H1 (cell line): ENCODE data around the gene MLC1. TPM values are rescaled to one million over a fixed set of nuclear protein-coding genes. Genes with fewer than 3 reads are reported as not detected.

Experiments used
- CTCF ChIA-PET: fragments of 300-600 bp; sonication (Branson Sonifier 250); formaldehyde crosslinking; loops from one replicate; lab custom pipeline; 2021; ENCODE audit not compliant: partially characterized antibody; lab: Charles Lee
- POLR2A ChIA-PET: fragments of 300-600 bp; sonication (Branson Sonifier 250); formaldehyde crosslinking; loops from one replicate; lab custom pipeline; 2021; ENCODE audit warnings: inconsistent platforms; ENCODE audit not compliant: partially characterized antibody; lab: Charles Lee
- DNase-seq, 2 experiments: peaks; one replicate each; pipeline versions ENCODE4 v3.0.0 to v3.0.0-alpha.2; 2010 to 2022; ENCODE audit warnings: low spot score in 2 of 2, low read depth in 1 of 2, mixed read lengths in 1 of 2
- FAIRE-seq: peaks from 2 replicates; lab custom pipeline; 2011; peaks lifted over from hg19 to GRCh38; lab: Jason Lieb, UNC
- H2AFZ ChIP-seq: 2 replicates; pipeline ENCODE4 v1.8.1; 2012; ENCODE audit warnings: low read length, inconsistent platforms
- H2AK5ac ChIP-seq: 2 replicates; pipeline ENCODE4 v1.6.1; 2013; ENCODE audit warnings: low read depth, low read length
- H2BK120ac ChIP-seq: replicated peaks from 2 replicates; pipeline ENCODE3; 2013; ENCODE audit warnings: low read depth, low read length, inconsistent platforms
- H2BK12ac ChIP-seq: 2 replicates; pipeline ENCODE4 v1.6.1; 2013; ENCODE audit warnings: low read depth, low read length
- H2BK15ac ChIP-seq: 2 replicates; pipeline ENCODE4 v1.6.1; 2013; ENCODE audit warnings: low read length
- H2BK20ac ChIP-seq: 2 replicates; pipeline ENCODE4 v1.6.1; 2013; ENCODE audit warnings: low read length
- H2BK5ac ChIP-seq: 2 replicates; pipeline ENCODE4 v1.6.1; 2013; ENCODE audit warnings: low read depth, low read length
- H3K14ac ChIP-seq: 2 replicates; pipeline ENCODE4 v1.6.1; 2013; ENCODE audit warnings: inconsistent platforms; ENCODE audit not compliant: insufficient read length
- H3K18ac ChIP-seq: 2 replicates; pipeline ENCODE4 v1.6.1; 2013; ENCODE audit warnings: low read length; ENCODE audit errors: extremely low read depth
- H3K23ac ChIP-seq: 2 replicates; pipeline ENCODE4 v1.6.1; 2013; ENCODE audit warnings: inconsistent platforms; ENCODE audit not compliant: insufficient read length
- H3K23me2 ChIP-seq: 2 replicates; pipeline ENCODE4 v1.6.1; 2013; ENCODE audit warnings: low read depth, low read length
- H3K27ac ChIP-seq: 2 replicates; pipeline ENCODE4 v1.6.1; 2011; ENCODE audit warnings: low read depth, low read length, inconsistent platforms
- H3K27me3 ChIP-seq, 4 experiments: replicated peaks in 1 of 4; 1 replicate in 1 of 4; 2 replicates in 3 of 4; pipeline versions ENCODE4 v1.6.1 to v1.8.1; 2011 to 2013; ENCODE audit warnings: low read length in 3 of 4, mild to moderate bottlenecking in 3 of 4, inconsistent platforms in 2 of 4, mixed read lengths in 2 of 4, moderate library complexity in 1 of 4; ENCODE audit not compliant: control insufficient read depth in 3 of 4, insufficient read depth in 3 of 4; ENCODE audit errors: extremely low read depth in 1 of 4
- H3K36me3 ChIP-seq, 4 experiments: 2 replicates each; pipeline versions ENCODE4 v1.6.1 to v1.8.1; 2011 to 2013; ENCODE audit warnings: mild to moderate bottlenecking in 4 of 4, low read length in 3 of 4, moderate library complexity in 2 of 4, control low read depth in 1 of 4, inconsistent platforms in 1 of 4; ENCODE audit not compliant: insufficient read depth in 4 of 4, control insufficient read depth in 2 of 4
- H3K4ac ChIP-seq: replicated peaks from 2 replicates; pipeline ENCODE3; 2013; ENCODE audit warnings: low read length, low read depth, mixed read lengths, inconsistent platforms; ENCODE audit not compliant: insufficient read length
- H3K4me1 ChIP-seq, 4 experiments: replicated peaks in 1 of 4; 1 replicate in 1 of 4; 2 replicates in 3 of 4; pipeline versions ENCODE4 v1.6.1 to v1.8.1; 2011 to 2013; ENCODE audit warnings: low read length in 3 of 4, inconsistent platforms in 2 of 4, mixed read lengths in 1 of 4; ENCODE audit not compliant: insufficient read depth in 4 of 4, control insufficient read depth in 3 of 4
- H3K4me2 ChIP-seq, 2 experiments: 2 replicates each; pipeline versions ENCODE4 v1.6.1 to v1.8.1; 2011 to 2013; ENCODE audit warnings: low read depth in 2 of 2, low read length in 2 of 2, control low read depth in 1 of 2, inconsistent platforms in 1 of 2, mild to moderate bottlenecking in 1 of 2; ENCODE audit not compliant: insufficient read depth in 1 of 2
- H3K4me3 ChIP-seq, 4 experiments: fragments of 200-600, 300-600 bp in 1 of 4; sonication (generic), shearing (Covaris generic), sonication (Bioruptor Twin) in 1 of 4; 2 replicates each; pipeline versions ENCODE4 v1.5.1 to v1.8.1; 2011 to 2016; ENCODE audit warnings: low read length in 4 of 4, low read depth in 3 of 4, control low read depth in 2 of 4, inconsistent platforms in 2 of 4, mild to moderate bottlenecking in 2 of 4, mixed read lengths in 1 of 4, moderate library complexity in 1 of 4; ENCODE audit not compliant: insufficient read depth in 2 of 4; ENCODE audit errors: extremely low read depth in 1 of 4
- H3K56ac ChIP-seq: replicated peaks from 2 replicates; pipeline ENCODE3; 2013; ENCODE audit warnings: low read depth, mild to moderate bottlenecking, mixed read lengths, low read length, inconsistent platforms; ENCODE audit not compliant: insufficient read length
- H3K79me1 ChIP-seq: 2 replicates; pipeline ENCODE4 v1.6.1; 2013; ENCODE audit warnings: low read depth, low read length, control low read depth
- H3K79me2 ChIP-seq, 2 experiments: 2 replicates each; pipeline versions ENCODE4 v1.6.1 to v1.8.1; 2012 to 2013; ENCODE audit warnings: low read length in 2 of 2, mild to moderate bottlenecking in 2 of 2, inconsistent platforms in 1 of 2; ENCODE audit not compliant: insufficient read depth in 2 of 2, control insufficient read depth in 1 of 2
- H3K9ac ChIP-seq, 4 experiments: replicated peaks in 1 of 4; 1 replicate in 1 of 4; 2 replicates in 3 of 4; pipeline versions ENCODE4 v1.6.1 to v1.8.1; 2011 to 2013; ENCODE audit warnings: low read depth in 3 of 4, low read length in 3 of 4, control low read depth in 2 of 4, mild to moderate bottlenecking in 2 of 4, moderate library complexity in 2 of 4, inconsistent platforms in 1 of 4; ENCODE audit errors: extremely low read depth in 1 of 4
- H3K9me3 ChIP-seq, 2 experiments: 2 replicates each; pipeline versions ENCODE4 v1.6.1 to v1.8.1; 2012 to 2013; ENCODE audit warnings: mild to moderate bottlenecking in 2 of 2, moderate library complexity in 2 of 2, control low read depth in 1 of 2, inconsistent platforms in 1 of 2, low read depth in 1 of 2, low read length in 1 of 2, mixed read lengths in 1 of 2; ENCODE audit not compliant: insufficient read depth in 2 of 2
- H4K20me1 ChIP-seq, 2 experiments: replicated peaks in 1 of 2; 2 replicates each; pipeline versions ENCODE3 to v1.8.1; 2011 to 2013; ENCODE audit warnings: inconsistent platforms in 2 of 2, low read length in 2 of 2, mild to moderate bottlenecking in 1 of 2; ENCODE audit not compliant: insufficient read depth in 2 of 2, control insufficient read depth in 1 of 2
- H4K5ac ChIP-seq: 2 replicates; pipeline ENCODE4 v1.6.1; 2013; ENCODE audit warnings: low read length, low read depth, mixed read lengths, inconsistent platforms; ENCODE audit not compliant: insufficient read length
- H4K8ac ChIP-seq: 2 replicates; pipeline ENCODE4 v1.8.0; 2013; ENCODE audit warnings: mild to moderate bottlenecking, moderate library complexity, low read length, inconsistent platforms; ENCODE audit not compliant: insufficient read depth; ENCODE audit errors: extremely low read depth
- H4K91ac ChIP-seq: replicated peaks from 2 replicates; pipeline ENCODE3; 2013; ENCODE audit warnings: low read length, mixed read lengths, inconsistent platforms; ENCODE audit not compliant: insufficient read length
- CHD1 ChIP-seq: IDR thresholded peaks from 2 replicates; pipeline ENCODE4 v1.6.1; 2012; ENCODE audit warnings: low read depth, low read length, improper control_type of control experiment
- CHD2 ChIP-seq: IDR thresholded peaks from 2 replicates; pipeline ENCODE4 v1.6.1; 2012; ENCODE audit warnings: low read length, improper control_type of control experiment
- CREB1 ChIP-seq: IDR thresholded peaks from 2 replicates; pipeline ENCODE4 v1.6.1; 2012; ENCODE audit warnings: inconsistent platforms
- EZH2 ChIP-seq: fragments of 200-600 bp; sonication (generic); IDR thresholded peaks from 2 replicates; pipeline ENCODE4 v1.7.1; 2012; ENCODE audit warnings: low read depth, mild to moderate bottlenecking, moderate library complexity, low read length, inconsistent platforms; ENCODE audit not compliant: severe bottlenecking
- FOSL1 ChIP-seq: IDR thresholded peaks from 2 replicates; pipeline ENCODE4 v1.6.1; 2011; ENCODE audit warnings: mild to moderate bottlenecking, low read depth, low read length, moderate library complexity; ENCODE audit not compliant: insufficient read depth
- GTF2F1 ChIP-seq: IDR thresholded peaks from 2 replicates; pipeline ENCODE4 v1.6.1; 2012; ENCODE audit warnings: low read depth, low read length, improper control_type of control experiment, borderline replicate concordance
- MAFK ChIP-seq: IDR thresholded peaks from 2 replicates; pipeline ENCODE4 v1.6.1; 2012; ENCODE audit warnings: low read depth, mild to moderate bottlenecking, improper control_type of control experiment, low read length
- NRF1 ChIP-seq: IDR thresholded peaks from 2 replicates; pipeline ENCODE4 v1.6.1; 2011; ENCODE audit warnings: mild to moderate bottlenecking, low read depth, low read length, improper control_type of control experiment
- SAP30 ChIP-seq: fragments of 300-600 bp; sonication (generic); IDR thresholded peaks from 2 replicates; pipeline ENCODE4 v1.7.1; 2012; ENCODE audit warnings: low read length, moderate library complexity, mild to moderate bottlenecking, inconsistent platforms; ENCODE audit not compliant: insufficient read depth, insufficient replicate concordance
- SIRT6 ChIP-seq: IDR thresholded peaks from one replicate; pipeline ENCODE4 v1.7.1; 2012; ENCODE audit warnings: low read length, inconsistent platforms
- WGBS, 2 experiments: shearing (Covaris generic) in 1 of 2; methylation state at CpG; one replicate each; pipeline versions ENCODE4 v1.1.6 to v1.1.7; 2013 to 2015; ENCODE audit warnings: low lambda C conversion rate in 2 of 2, mixed read lengths in 2 of 2, inconsistent platforms in 1 of 2, low coverage in 1 of 2, missing lambda C conversion rate in 1 of 2; ENCODE audit not compliant: insufficient replicate concordance in 2 of 2, insufficient coverage in 1 of 2, insufficient read length in 1 of 2; ENCODE audit errors: extremely low coverage in 1 of 2, missing lambda C conversion rate in 1 of 2; 5-methylcytosine and 5-hydroxymethylcytosine counted together
- polyA plus RNA-seq, 7 experiments: library from polyadenylated mRNA; depleted of rRNA in 3 of 7; stranded (reverse) in 5 of 7; unstranded in 2 of 7; fragments of >200 nt in 5 of 7; fragments of 200-250 nt in 2 of 7; gene quantifications; 1 replicate in 5 of 7; 2 replicates in 1 of 7; 4 replicates in 1 of 7; pipeline versions ENCODE4 v1.2.1 to v1.2.3, GENCODE V29; 2011 to 2013; ENCODE audit warnings: missing spikeins in 2 of 7, mixed read lengths in 2 of 7
- total RNA-seq: library from RNA; stranded (reverse); fragmentation: NEBNext Ultra II Directional; extraction: Animal tissue kit (Norgen Biotek cat#: 25700); gene quantifications from 2 replicates; pipeline ENCODE4 v1.2.1, GENCODE V29; 2021
- TF ChIP-seq, protein P1 (sequence below): IDR thresholded peaks from 2 replicates; pipeline ENCODE4 v1.6.1; 2012; ENCODE audit warnings: inconsistent platforms

MLC1 gene
- total and polyA plus RNA-seq, 2 of the 8 experiments (the other 6 are each of a cell fraction or from before 2014, with no cell fraction given): 0.20 TPM; not detected in 1

DNA sequence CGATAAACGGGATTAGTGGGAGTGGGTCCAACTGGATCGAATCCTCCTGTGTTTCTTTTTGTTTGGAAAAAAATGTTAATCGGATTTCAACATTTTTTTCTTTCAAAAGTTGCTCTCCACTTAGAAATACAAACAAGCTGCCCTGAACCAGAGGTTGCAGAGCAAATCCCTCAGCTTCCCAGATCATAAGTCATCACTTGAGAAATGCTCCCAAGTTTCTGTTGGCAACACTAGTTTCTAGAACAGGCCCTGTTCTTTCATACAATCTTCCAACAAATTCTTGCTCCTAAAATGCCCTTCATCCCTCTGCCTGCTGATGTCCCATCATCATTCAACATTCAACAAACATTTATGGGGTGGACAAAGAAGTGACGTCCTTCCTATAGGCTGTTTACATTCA lies 1.3 kb upstream of the MLC1 start:
- H4K20me1 ChIP-seq: no peaks in the 10 kb centered on the region
- H2BK12ac ChIP-seq: no peak overlapping the region
- H3K27ac ChIP-seq: no peak overlapping the region
- no peak overlapping the region for H3K23ac ChIP-seq
- H4K5ac ChIP-seq: no peak overlapping the region
- peaks cover 0 to 14% (median 7%) of the 10 kb centered on the region in 4 experiments; a peak in 5 of 7 replicates for H3K4me1 ChIP-seq
- no peaks in the 10 kb centered on the region for H3K79me2 ChIP-seq
- ChIA-PET CTCF (no interaction called here), POLR2A (no interaction called here)
- H3K27me3 ChIP-seq: no peaks in the 10 kb centered on the region; a peak in 2 of 7 replicates
- no peak overlapping the region for H4K8ac ChIP-seq
- no peak overlapping the region for H2AK5ac ChIP-seq
- H2BK15ac ChIP-seq: no peak overlapping the region
- WGBS, 2 experiments: 87% methylated on average over 5 of the region's 5 CpGs; no CpG with 5 or more reads in 1 of the 2 experiments
- H3K4me2 ChIP-seq: no peak overlapping the region
- no peak for DNase-seq
- no peaks in the 10 kb centered on the region for H3K23me2 ChIP-seq
- H3K79me1 ChIP-seq: no peaks in the 10 kb centered on the region
- no peak overlapping the region for H3K56ac ChIP-seq
- no peaks in the 10 kb centered on the region for H3K36me3 ChIP-seq
- no peak overlapping the region for H3K4ac ChIP-seq
- H4K91ac ChIP-seq: no peak overlapping the region
- H3K4me3 ChIP-seq: no peak overlapping the region
- H3K9me3 ChIP-seq: peaks cover 0 to 7% of the 10 kb centered on the region in 2 experiments; a peak in 1 of 4 replicates
- no peak for FAIRE-seq
- H3K9ac ChIP-seq: no peak overlapping the region
- H2BK5ac ChIP-seq: no peak overlapping the region
- H3K14ac ChIP-seq: no peak overlapping the region
- H2BK120ac ChIP-seq: no peak overlapping the region
- H2AFZ ChIP-seq: no peak overlapping the region
- no peak overlapping the region for H3K18ac ChIP-seq
- H2BK20ac ChIP-seq: no peak overlapping the region
- TF ChIP-seq MAFK (no peak), GTF2F1 (no peak), SIRT6 (no peak), FOSL1 (no peak), NRF1 (no peak), CHD1 (no peak), CHD2 (no peak), SAP30 (no peak), EZH2 (no peak), CREB1 (no peak)
- TF ChIP-seq, protein P1, sequence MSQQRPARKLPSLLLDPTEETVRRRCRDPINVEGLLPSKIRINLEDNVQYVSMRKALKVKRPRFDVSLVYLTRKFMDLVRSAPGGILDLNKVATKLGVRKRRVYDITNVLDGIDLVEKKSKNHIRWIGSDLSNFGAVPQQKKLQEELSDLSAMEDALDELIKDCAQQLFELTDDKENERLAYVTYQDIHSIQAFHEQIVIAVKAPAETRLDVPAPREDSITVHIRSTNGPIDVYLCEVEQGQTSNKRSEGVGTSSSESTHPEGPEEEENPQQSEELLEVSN: no peak
